HG03139 (cell line): ENCODE measurements around the gene EI24.

Source experiments
- ATAC-seq: cut with Tn5 transposase; IDR thresholded peaks from one replicate; pipeline ENCODE4 v1.9.1; 2021; ENCODE audit not compliant: unreplicated experiment

Gene EI24

GRCh38 chr11:125578783-125579182 is 9.5 kb downstream of the EI24 start:
- no peak for ATAC-seq

GRCh38 chr11:125579811-125580210 is 10.5 kb downstream of the EI24 start:
- ATAC-seq: no peak

- no peak for ATAC-seq
These were observed 14.2 kb downstream of the EI24 start for GRCh38 chr11:125583496-125583895.

- no peak for ATAC-seq
These were observed 16.2 kb downstream of the EI24 start for GRCh38 chr11:125585487-125585886.

- no peak for ATAC-seq
These were observed 17.3 kb downstream of the EI24 start for GRCh38 chr11:125586623-125587022.

GRCh38 chr11:125587480-125587879 is 18.2 kb downstream of the EI24 start:
- ATAC-seq: no peak

GRCh38 chr11:125588505-125588904 is 19.2 kb downstream of the EI24 start:
- ATAC-seq: no peak

GRCh38 chr11:125591649-125592304 is 22.5 kb downstream of the EI24 start:
- peak; percentile 8 for ATAC-seq

GRCh38 chr11:125592305-125593113 is 23.2 kb downstream of the EI24 start, which contains the start of gene STT3A:
Gene STT3A (plus strand): TSS chr11:125592852. CDS start chr11:125595916, 3,064 bp downstream.
- ATAC-seq: peak; percentile 96

GRCh38 chr11:125593114-125593820 is 24.0 kb downstream of the EI24 start:
- no peak for ATAC-seq

- ATAC-seq: no peak
These were observed 25.7 kb downstream of the EI24 start for GRCh38 chr11:125594958-125595357.

- no peak for ATAC-seq
These were observed 31.4 kb downstream of the EI24 start for GRCh38 chr11:125600663-125601062.

- ATAC-seq: no peak
These were observed 33.9 kb downstream of the EI24 start for GRCh38 chr11:125603207-125603606.

GRCh38 chr11:125605417-125605816 is 36.1 kb downstream of the EI24 start:
- ATAC-seq: no peak

- ATAC-seq: no peak
These were observed 40.3 kb downstream of the EI24 start for GRCh38 chr11:125609545-125609944.

- no peak for ATAC-seq
These were observed 49.1 kb downstream of the EI24 start for GRCh38 chr11:125618383-125618782.

- no peak for ATAC-seq
These were observed 52.7 kb downstream of the EI24 start for GRCh38 chr11:125621995-125622394.

GRCh38 chr11:125623064-125623463 is 53.8 kb downstream of the EI24 start:
- no peak for ATAC-seq

GRCh38 chr11:125624756-125625213 is 55.5 kb downstream of the EI24 start, which contains the start of gene CHEK1:
Gene CHEK1 (plus strand): TSS chr11:125625163. CDS start chr11:125626769, 1,606 bp downstream.
- no peak for ATAC-seq

GRCh38 chr11:125625225-125625629 is 56.0 kb downstream of the EI24 start:
- ATAC-seq: no peak

GRCh38 chr11:125625630-125626287 is 56.5 kb downstream of the EI24 start:
- peak; percentile 88 for ATAC-seq
